Adrenal gland (tissue), 5 donors: ENCODE results near the gene PLGRKT.
"Not testable (repeated sequence)": the region's sequence is repeated elsewhere in the genome, so short reads cannot be mapped to it uniquely, and the experiment has no call there.

ENCODE experiments used
- CTCF ChIP-seq, 6 experiments: fragments of 450-650 bp in 4 of 6; fragments of 200-600 bp in 2 of 6; sonication (generic) in 1 of 6; IDR thresholded peaks; 1 replicate in 5 of 6; 2 replicates in 1 of 6; pipeline versions ENCODE4 v1.5.1 to v1.8.0; 2016 to 2021; ENCODE audit warnings: antibody characterized with exemption in 6 of 6, mild to moderate bottlenecking in 2 of 6, moderate library complexity in 1 of 6
- POLR2A ChIP-seq, 2 donors: fragments of 450-650 bp; IDR thresholded peaks; one replicate each; pipeline ENCODE4 v1.6.1; 2017; ENCODE audit warnings: antibody characterized with exemption in 2 of 2, mild to moderate bottlenecking in 2 of 2, moderate library complexity in 1 of 2
- donor health status: DM: no; HTN: no; CAD: no.

GRCh38 chr9:5432890-5433289 lies 4.8 kb downstream of the PLGRKT start:
- TF ChIP-seq CTCF, POLR2A (IDR thresholded peaks at IDR 0.05): not testable (repeated sequence)
